Vagina (tissue), 2 donors: ENCODE measurements around the gene LRSAM1.

ENCODE experiments used
- POLR2A ChIP-seq, 2 donors: fragments of 450-650 bp; IDR thresholded peaks; one replicate each; pipeline ENCODE4 v1.6.1; 2017; ENCODE audit warnings: antibody characterized with exemption in 2 of 2, mild to moderate bottlenecking in 2 of 2, moderate library complexity in 2 of 2
- TF ChIP-seq, protein P1 (sequence below), 3 experiments: fragments of 450-650 bp in 2 of 3; fragments of 200-600 bp in 1 of 3; sonication (generic) in 1 of 3; IDR thresholded peaks; one replicate each; pipeline ENCODE4 v1.5.1; 2017 to 2019; ENCODE audit warnings: antibody characterized with exemption in 3 of 3, mild to moderate bottlenecking in 2 of 3, moderate library complexity in 2 of 3

DNA sequence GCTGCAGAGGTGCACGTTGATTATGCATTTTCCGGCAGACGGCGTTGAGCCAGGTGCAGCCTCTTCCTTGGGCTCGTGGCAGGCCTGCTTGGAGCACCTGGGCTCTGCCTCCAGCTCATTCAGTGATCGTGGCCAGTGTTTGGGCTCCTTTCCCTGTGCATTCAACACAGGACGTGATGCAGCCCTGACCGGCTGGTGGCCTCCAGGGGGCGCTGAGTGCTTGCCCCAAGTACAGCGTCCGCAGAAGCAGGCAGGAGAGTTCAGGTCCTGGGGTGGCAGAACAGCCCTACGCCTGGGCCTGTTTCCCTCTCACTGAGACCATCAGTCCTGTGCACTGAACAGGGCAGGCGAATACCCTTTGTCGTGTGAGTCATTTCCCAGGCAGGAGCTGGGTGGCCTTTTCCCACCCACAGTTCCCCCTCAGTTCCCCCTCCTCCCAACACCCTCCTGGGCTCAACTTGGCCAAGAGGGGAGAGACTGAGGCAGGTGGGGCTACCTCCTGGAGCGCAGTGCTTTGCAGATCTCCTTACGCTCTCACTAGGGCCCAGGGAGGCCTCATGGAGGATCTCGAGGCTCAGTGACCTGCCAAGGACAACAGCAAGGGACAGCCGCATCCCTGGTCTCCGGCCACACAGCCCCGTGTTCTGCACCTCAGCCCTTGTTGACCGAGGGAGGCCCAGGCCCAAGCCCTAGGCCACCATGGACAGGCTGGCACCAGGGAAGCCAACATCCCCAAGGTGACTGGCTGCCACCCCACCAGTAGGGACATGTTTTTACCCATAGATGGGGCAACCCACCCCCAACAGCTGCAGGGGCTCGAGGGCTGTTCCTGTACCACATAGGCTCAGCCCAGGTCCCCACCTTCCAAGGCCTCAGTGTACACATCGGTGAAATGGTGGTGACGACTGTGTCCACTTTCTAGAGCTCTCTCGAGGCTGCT is 52.9 kb downstream of the LRSAM1 start:
- no peak for TF ChIP-seq POLR2A (IDR thresholded peaks at IDR 0.05)
- TF ChIP-seq, protein P1, sequence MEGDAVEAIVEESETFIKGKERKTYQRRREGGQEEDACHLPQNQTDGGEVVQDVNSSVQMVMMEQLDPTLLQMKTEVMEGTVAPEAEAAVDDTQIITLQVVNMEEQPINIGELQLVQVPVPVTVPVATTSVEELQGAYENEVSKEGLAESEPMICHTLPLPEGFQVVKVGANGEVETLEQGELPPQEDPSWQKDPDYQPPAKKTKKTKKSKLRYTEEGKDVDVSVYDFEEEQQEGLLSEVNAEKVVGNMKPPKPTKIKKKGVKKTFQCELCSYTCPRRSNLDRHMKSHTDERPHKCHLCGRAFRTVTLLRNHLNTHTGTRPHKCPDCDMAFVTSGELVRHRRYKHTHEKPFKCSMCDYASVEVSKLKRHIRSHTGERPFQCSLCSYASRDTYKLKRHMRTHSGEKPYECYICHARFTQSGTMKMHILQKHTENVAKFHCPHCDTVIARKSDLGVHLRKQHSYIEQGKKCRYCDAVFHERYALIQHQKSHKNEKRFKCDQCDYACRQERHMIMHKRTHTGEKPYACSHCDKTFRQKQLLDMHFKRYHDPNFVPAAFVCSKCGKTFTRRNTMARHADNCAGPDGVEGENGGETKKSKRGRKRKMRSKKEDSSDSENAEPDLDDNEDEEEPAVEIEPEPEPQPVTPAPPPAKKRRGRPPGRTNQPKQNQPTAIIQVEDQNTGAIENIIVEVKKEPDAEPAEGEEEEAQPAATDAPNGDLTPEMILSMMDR (IDR thresholded peaks at IDR 0.05) = peak; percentile 87 to 94 (median 91)
